NCI-H526 (cell line): ENCODE measurements around the gene ZNF714.

Source experiments
- DNase-seq, 2 experiments: peaks; one replicate each; lab custom pipeline; 2025; lab: John Stamatoyannopoulos, UW

Gene ZNF714

GRCh38 chr19:21082011-21082975 lies at the start of gene ZNF714:
Gene ZNF714, plus strand, starts transcription at chr19:21082203. Its CDS starts 16,066 bp downstream, at chr19:21098269.
- peak; percentile 86 to 91 for DNase-seq

GRCh38 chr19:21045028-21045427 lies 37.0 kb upstream of the ZNF714 start:
- DNase-seq, result no peak

- DNase-seq, result no peak
These were observed 35.5 kb upstream of the ZNF714 start for GRCh38 chr19:21046489-21046888.

GRCh38 chr19:21047716-21048115 lies 34.3 kb upstream of the ZNF714 start:
- no peak for DNase-seq

GRCh38 chr19:21052902-21053301 lies 29.1 kb upstream of the ZNF714 start:
- no peak for DNase-seq

GRCh38 chr19:21065336-21065735 lies 16.7 kb upstream of the ZNF714 start:
- DNase-seq, result no peak

- DNase-seq, result no peak
These were observed 2.3 kb downstream of the ZNF714 start for GRCh38 chr19:21084343-21084742.

- DNase-seq, result no peak
These were observed 5.9 kb downstream of the ZNF714 start for GRCh38 chr19:21087871-21088270.

GRCh38 chr19:21092109-21092508 lies 10.1 kb downstream of the ZNF714 start:
- no peak for DNase-seq

- DNase-seq, result no peak
These were observed 12.5 kb downstream of the ZNF714 start for GRCh38 chr19:21094347-21095025.

- no peak for DNase-seq
These were observed 16.3 kb downstream of the ZNF714 start for GRCh38 chr19:21098291-21098690.

GRCh38 chr19:21101521-21102242 lies 19.7 kb downstream of the ZNF714 start:
- no peak for DNase-seq

- no peak for DNase-seq
These were observed 27.1 kb downstream of the ZNF714 start for GRCh38 chr19:21109116-21109515.

- no peak for DNase-seq
These were observed 28.2 kb downstream of the ZNF714 start for GRCh38 chr19:21110183-21110582.

- no peak for DNase-seq
These were observed 33.4 kb downstream of the ZNF714 start for GRCh38 chr19:21115430-21115829.

- no peak for DNase-seq
These were observed 35.3 kb downstream of the ZNF714 start for GRCh38 chr19:21117041-21117907.

GRCh38 chr19:21126078-21126477 lies 44.1 kb downstream of the ZNF714 start:
- DNase-seq, result no peak

GRCh38 chr19:21127001-21127400 lies 45.0 kb downstream of the ZNF714 start:
- no peak for DNase-seq

GRCh38 chr19:21127898-21128297 lies 45.9 kb downstream of the ZNF714 start:
- DNase-seq, result no peak

- no peak for DNase-seq
These were observed 47.1 kb downstream of the ZNF714 start for GRCh38 chr19:21128901-21129698.
